ENCODE results near the gene PLCL1. TPM values are rescaled to one million over a fixed set of nuclear protein-coding genes. Genes with fewer than 3 reads are reported as not detected.

Gene PLCL1
- total and polyA plus RNA-seq, 3 experiments from 2014 or later, result 0.70 to 2.0 (median 0.71) TPM

- ChIA-PET POLR2A (no interaction called here), CTCF (no interaction called here)
- Histone ChIP-seq H3K36me3 (ENCODE audit: insufficient read depth, low read length) (no peaks in the 10 kb centered on the region), H3K4me1 (ENCODE audit: insufficient read depth, low read length) (peaks cover 33% of the 10 kb centered on the region), H3K9me3 (ENCODE audit: low read length) (no peaks in the 10 kb centered on the region), H3K27ac (ENCODE audit: low read depth, low read length) (no peak overlapping the region), H3K4me3 (ENCODE audit: low read length) (no peak overlapping the region), H3K27me3 (ENCODE audit: insufficient read depth, low read length, poor library complexity, severe bottlenecking) (no peaks in the 10 kb centered on the region)
- peaks cover 0 to 2% (median 0%) of the 10 kb centered on the region in 5 donors for H3K9me3 Mint-ChIP-seq
- peaks cover 4 to 8% (median 6%) of the 10 kb centered on the region in 3 donors for H3K4me1 Mint-ChIP-seq
- no peak for DNase-seq
- H3K27me3 Mint-ChIP-seq, result no peaks in the 10 kb centered on the region
- H3K36me3 Mint-ChIP-seq, result no peaks in the 10 kb centered on the region
- peak overlapping the region in 2 of 8 donors; percentile 9 to 51 for H3K27ac Mint-ChIP-seq
- H3K4me3 Mint-ChIP-seq, result no peak overlapping the region
Measured at GRCh38 chr2:198040835-198041234, 236.4 kb downstream of the PLCL1 start.

- H3K9me3 ChIP-seq (ENCODE audit: low read length), result no peaks in the 10 kb centered on the region
- ChIA-PET POLR2A (no interaction called here), CTCF (no interaction called here)
- H3K36me3 Mint-ChIP-seq, result no peaks in the 10 kb centered on the region
- no peak overlapping the region for H3K27ac ChIP-seq (ENCODE audit: low read depth, low read length)
- DNase-seq, result peak in 1 of 5 donors; percentile 28
- peaks cover 4 to 11% (median 8%) of the 10 kb centered on the region in 3 donors for H3K4me1 Mint-ChIP-seq
- no peaks in the 10 kb centered on the region for H3K27me3 ChIP-seq (ENCODE audit: insufficient read depth, low read length, poor library complexity, severe bottlenecking)
- no peak overlapping the region for H3K4me3 ChIP-seq (ENCODE audit: low read length)
- peaks cover 0 to 2% (median 0%) of the 10 kb centered on the region in 5 donors for H3K9me3 Mint-ChIP-seq
- H3K4me3 Mint-ChIP-seq, result no peak overlapping the region
- no peak overlapping the region for H3K27ac Mint-ChIP-seq
- peaks cover 33% of the 10 kb centered on the region for H3K4me1 ChIP-seq (ENCODE audit: insufficient read depth, low read length)
- no peaks in the 10 kb centered on the region for H3K36me3 ChIP-seq (ENCODE audit: insufficient read depth, low read length)
- H3K27me3 Mint-ChIP-seq, result no peaks in the 10 kb centered on the region
Measured at GRCh38 chr2:198042189-198042588, 237.8 kb downstream of the PLCL1 start.

DNA sequence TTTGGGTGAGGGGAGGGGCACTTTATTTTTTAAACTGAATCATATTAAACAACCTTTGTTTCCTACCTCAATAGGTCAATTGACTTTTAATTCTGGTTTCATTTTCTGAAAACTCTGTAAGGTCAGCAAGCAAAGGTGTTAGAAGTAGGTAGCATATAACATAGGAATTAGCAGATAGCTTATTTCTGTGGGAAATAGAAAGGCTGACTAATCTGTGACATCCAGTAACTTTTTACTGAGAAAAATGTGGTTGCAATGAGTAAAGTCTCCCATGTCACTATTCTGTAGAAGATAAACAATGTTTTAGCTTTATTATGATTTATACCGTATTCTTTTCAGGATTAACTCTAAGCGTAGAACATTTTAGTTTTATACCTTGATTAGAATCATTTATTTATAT, 240.4 kb downstream of the PLCL1 start:
- Mint-ChIP-seq H3K27me3 (peaks cover 0 to 2% of the 10 kb centered on the region in 2 donors), H3K4me3 (no peak overlapping the region), H3K27ac (no peak overlapping the region), H3K9me3 (peaks cover 0 to 2% (median 0%) of the 10 kb centered on the region in 5 donors), H3K36me3 (peaks cover 0 to 3% (median 0%) of the 10 kb centered on the region in 3 donors), H3K4me1 (peaks cover 4 to 8% (median 7%) of the 10 kb centered on the region in 3 donors)
- H3K9me3 ChIP-seq (ENCODE audit: low read length), result no peaks in the 10 kb centered on the region
- no peaks in the 10 kb centered on the region for H3K27me3 ChIP-seq (ENCODE audit: insufficient read depth, low read length, poor library complexity, severe bottlenecking)
- H3K4me1 ChIP-seq (ENCODE audit: insufficient read depth, low read length), result peaks cover 33% of the 10 kb centered on the region
- no peak overlapping the region for H3K27ac ChIP-seq (ENCODE audit: low read depth, low read length)
- no peak overlapping the region for H3K4me3 ChIP-seq (ENCODE audit: low read length)
- POLR2A ChIA-PET, result no interaction called here
- no peak for DNase-seq
- CTCF ChIA-PET, result no interaction called here
- H3K36me3 ChIP-seq (ENCODE audit: insufficient read depth, low read length), result no peaks in the 10 kb centered on the region

- H3K27ac Mint-ChIP-seq, result no peak overlapping the region
- ChIA-PET CTCF (no interaction called here), POLR2A (no interaction called here)
- H3K4me3 ChIP-seq (ENCODE audit: low read length), result no peak overlapping the region
- H3K4me3 Mint-ChIP-seq, result no peak overlapping the region
- no peaks in the 10 kb centered on the region for H3K27me3 ChIP-seq (ENCODE audit: insufficient read depth, low read length, poor library complexity, severe bottlenecking)
- peaks cover 0 to 2% (median 0%) of the 10 kb centered on the region in 5 donors for H3K9me3 Mint-ChIP-seq
- H3K4me1 Mint-ChIP-seq, result peaks cover 3 to 8% (median 4%) of the 10 kb centered on the region in 3 donors
- H3K36me3 ChIP-seq (ENCODE audit: insufficient read depth, low read length), result no peaks in the 10 kb centered on the region
- peaks cover 0 to 3% (median 0%) of the 10 kb centered on the region in 3 donors for H3K36me3 Mint-ChIP-seq
- H3K9me3 ChIP-seq (ENCODE audit: low read length), result no peaks in the 10 kb centered on the region
- no peak overlapping the region for H3K27ac ChIP-seq (ENCODE audit: low read depth, low read length)
- no peak for DNase-seq
- H3K27me3 Mint-ChIP-seq, result peaks cover 0 to 2% of the 10 kb centered on the region in 2 donors
- H3K4me1 ChIP-seq (ENCODE audit: insufficient read depth, low read length), result peaks cover 33% of the 10 kb centered on the region
Measured at GRCh38 chr2:198045227-198045626, 240.8 kb downstream of the PLCL1 start.

GRCh38 chr2:198052741-198053140, 248.3 kb downstream of the PLCL1 start:
- no peaks in the 10 kb centered on the region for H3K4me1 ChIP-seq (ENCODE audit: insufficient read depth, low read length)
- Mint-ChIP-seq H3K4me3 (no peak overlapping the region), H3K9me3 (peaks cover 0 to 2% (median 0%) of the 10 kb centered on the region in 5 donors), H3K27me3 (peaks cover 0 to 2% of the 10 kb centered on the region in 2 donors), H3K4me1 (peaks cover 0 to 5% (median 0%) of the 10 kb centered on the region in 3 donors), H3K36me3 (peaks cover 0 to 3% (median 0%) of the 10 kb centered on the region in 3 donors), H3K27ac (no peak overlapping the region)
- no peak for DNase-seq
- no peak overlapping the region for H3K27ac ChIP-seq (ENCODE audit: low read depth, low read length)
- H3K4me3 ChIP-seq (ENCODE audit: low read length), result no peak overlapping the region
- H3K36me3 ChIP-seq (ENCODE audit: insufficient read depth, low read length), result no peaks in the 10 kb centered on the region
- CTCF ChIA-PET, result no interaction called here
- H3K27me3 ChIP-seq (ENCODE audit: insufficient read depth, low read length, poor library complexity, severe bottlenecking), result no peaks in the 10 kb centered on the region
- H3K9me3 ChIP-seq (ENCODE audit: low read length), result no peaks in the 10 kb centered on the region
- POLR2A ChIA-PET, result no interaction called here

DNA sequence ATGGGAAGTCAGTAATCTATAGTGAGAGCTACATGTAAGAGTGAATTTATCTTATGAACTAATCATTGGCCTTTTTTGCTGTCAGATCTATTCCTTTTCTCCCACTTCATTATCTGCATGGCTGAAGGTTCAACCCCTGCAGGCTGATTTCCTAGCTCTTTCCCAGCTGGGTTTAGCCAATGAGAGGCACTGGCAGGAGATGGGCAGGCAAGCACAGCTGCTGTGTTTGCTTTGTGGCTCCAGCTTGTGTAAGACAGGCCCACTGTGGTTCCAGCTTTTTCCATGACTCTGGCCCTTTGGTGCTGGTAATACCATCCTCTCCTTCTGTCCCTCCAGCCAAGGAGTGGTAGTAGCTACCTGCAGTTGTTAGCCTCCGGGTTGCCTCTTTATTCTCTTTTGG, 248.8 kb downstream of the PLCL1 start:
- Histone ChIP-seq H3K27me3 (ENCODE audit: insufficient read depth, low read length, poor library complexity, severe bottlenecking) (no peaks in the 10 kb centered on the region), H3K27ac (ENCODE audit: low read depth, low read length) (no peak overlapping the region), H3K4me1 (ENCODE audit: insufficient read depth, low read length) (no peaks in the 10 kb centered on the region), H3K9me3 (ENCODE audit: low read length) (no peaks in the 10 kb centered on the region), H3K4me3 (ENCODE audit: low read length) (no peak overlapping the region), H3K36me3 (ENCODE audit: insufficient read depth, low read length) (no peaks in the 10 kb centered on the region)
- POLR2A ChIA-PET, result no interaction called here
- Mint-ChIP-seq H3K27ac (peak overlapping the region in 1 of 8 donors; percentile 61), H3K9me3 (peaks cover 0 to 2% (median 0%) of the 10 kb centered on the region in 5 donors), H3K4me1 (peaks cover 0 to 5% (median 0%) of the 10 kb centered on the region in 3 donors), H3K27me3 (peaks cover 0 to 2% of the 10 kb centered on the region in 2 donors), H3K4me3 (no peak overlapping the region), H3K36me3 (peaks cover 0 to 3% (median 0%) of the 10 kb centered on the region in 3 donors)
- DNase-seq, result no peak
- CTCF ChIA-PET, result no interaction called here

DNA sequence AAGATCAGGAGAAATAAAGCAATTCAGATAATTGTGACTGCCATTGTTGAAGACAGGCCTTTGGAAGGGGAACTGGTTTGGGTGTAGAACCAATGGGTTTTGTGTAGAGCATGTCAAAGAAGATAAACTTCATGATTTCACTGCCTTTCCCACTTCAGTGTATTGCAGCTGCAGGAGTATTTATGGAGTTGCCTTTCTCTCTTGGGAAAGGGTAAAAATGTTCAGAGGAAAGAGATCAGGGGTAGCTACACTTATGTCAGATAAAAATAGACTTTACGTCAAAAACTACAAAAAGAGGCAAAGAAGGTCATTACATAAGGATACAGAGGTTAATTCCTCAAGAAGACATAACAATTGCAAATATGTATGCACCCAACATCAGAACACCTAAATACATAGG, 249.4 kb downstream of the PLCL1 start:
- H3K36me3 ChIP-seq (ENCODE audit: insufficient read depth, low read length), result no peaks in the 10 kb centered on the region
- H3K27ac Mint-ChIP-seq, result no peak overlapping the region
- H3K27ac ChIP-seq (ENCODE audit: low read depth, low read length), result no peak overlapping the region
- no peak overlapping the region for H3K4me3 ChIP-seq (ENCODE audit: low read length)
- no peaks in the 10 kb centered on the region for H3K27me3 Mint-ChIP-seq
- DNase-seq, result no peak
- POLR2A ChIA-PET, result no interaction called here
- H3K9me3 Mint-ChIP-seq, result peaks cover 0 to 2% (median 0%) of the 10 kb centered on the region in 5 donors
- no peaks in the 10 kb centered on the region for H3K27me3 ChIP-seq (ENCODE audit: insufficient read depth, low read length, poor library complexity, severe bottlenecking)
- CTCF ChIA-PET, result no interaction called here
- H3K4me1 ChIP-seq (ENCODE audit: insufficient read depth, low read length), result no peaks in the 10 kb centered on the region
- peaks cover 0 to 2% (median 0%) of the 10 kb centered on the region in 3 donors for H3K36me3 Mint-ChIP-seq
- H3K9me3 ChIP-seq (ENCODE audit: low read length), result no peaks in the 10 kb centered on the region
- H3K4me3 Mint-ChIP-seq, result no peak overlapping the region
- peaks cover 0 to 5% (median 0%) of the 10 kb centered on the region in 3 donors for H3K4me1 Mint-ChIP-seq

GRCh38 chr2:198054299-198054698, 249.9 kb downstream of the PLCL1 start:
- ChIA-PET CTCF (no interaction called here), POLR2A (no interaction called here)
- Histone ChIP-seq H3K27ac (ENCODE audit: low read depth, low read length) (no peak overlapping the region), H3K4me1 (ENCODE audit: insufficient read depth, low read length) (no peaks in the 10 kb centered on the region), H3K36me3 (ENCODE audit: insufficient read depth, low read length) (no peaks in the 10 kb centered on the region), H3K9me3 (ENCODE audit: low read length) (no peaks in the 10 kb centered on the region), H3K27me3 (ENCODE audit: insufficient read depth, low read length, poor library complexity, severe bottlenecking) (no peaks in the 10 kb centered on the region), H3K4me3 (ENCODE audit: low read length) (no peak overlapping the region)
- Mint-ChIP-seq H3K9me3 (peaks cover 0 to 2% (median 0%) of the 10 kb centered on the region in 5 donors), H3K4me1 (peaks cover 0 to 5% (median 0%) of the 10 kb centered on the region in 3 donors), H3K27ac (peak overlapping the region in 1 of 8 donors; percentile 33), H3K4me3 (no peak overlapping the region), H3K36me3 (no peaks in the 10 kb centered on the region), H3K27me3 (no peaks in the 10 kb centered on the region)
- peak in 3 of 5 donors; percentile 8 to 20 (median 10) for DNase-seq

All from CD8-positive, alpha-beta memory T cell (primary cell).